ENCODE results near the gene SUSD5. TPM values are rescaled to one million over a fixed set of nuclear protein-coding genes. Genes with fewer than 3 reads are reported as not detected.

Gene SUSD5
- total RNA-seq, 1 donor from 2014 or later: 2.0 TPM

- Mint-ChIP-seq H3K27me3 (ENCODE audit: unreplicated experiment) (peaks cover 1% of the 10 kb centered on the region), H3K9me3 (ENCODE audit: unreplicated experiment) (peaks cover 2% of the 10 kb centered on the region), H3K27ac (ENCODE audit: unreplicated experiment) (no peak overlapping the region), H3K36me3 (ENCODE audit: unreplicated experiment) (no peaks in the 10 kb centered on the region), H3K4me1 (ENCODE audit: low read depth, unreplicated experiment) (no peaks in the 10 kb centered on the region), H3K4me3 (ENCODE audit: unreplicated experiment) (no peak overlapping the region)
- TF ChIP-seq CTCF (IDR thresholded peaks at IDR 0.05; ENCODE audit: partially characterized antibody, unreplicated experiment): no peak
- no peak for DNase-seq
These were observed 115.6 kb downstream of the SUSD5 start for GRCh38 chr3:33103034-33103433.

GRCh38 chr3:33100229-33100628 lies 118.4 kb downstream of the SUSD5 start:
- Mint-ChIP-seq H3K4me3 (ENCODE audit: unreplicated experiment) (no peak overlapping the region), H3K27me3 (ENCODE audit: unreplicated experiment) (peaks cover 5% of the 10 kb centered on the region), H3K9me3 (ENCODE audit: unreplicated experiment) (peaks cover 5% of the 10 kb centered on the region), H3K4me1 (ENCODE audit: low read depth, unreplicated experiment) (peaks cover 7% of the 10 kb centered on the region), H3K36me3 (ENCODE audit: unreplicated experiment) (no peaks in the 10 kb centered on the region), H3K27ac (ENCODE audit: unreplicated experiment) (no peak overlapping the region)
- no peak for TF ChIP-seq CTCF (IDR thresholded peaks at IDR 0.05; ENCODE audit: partially characterized antibody, unreplicated experiment)
- no peak for DNase-seq

Other genes starting within 250 kb of the SUSD5 start
- 33.0 TPM for gene GLB1, start 121.7 kb downstream of the SUSD5 start, total RNA-seq (ENCODE audit: unreplicated experiment)
- gene TMPPE, start 121.7 kb downstream of the SUSD5 start, total RNA-seq (ENCODE audit: unreplicated experiment): 7.7 TPM
- 43.2 TPM for gene CRTAP, start 104.8 kb downstream of the SUSD5 start, total RNA-seq (ENCODE audit: unreplicated experiment)
- gene FBXL2, start 58.6 kb upstream of the SUSD5 start, total RNA-seq (ENCODE audit: unreplicated experiment): 21.4 TPM
- 69.9 TPM for gene UBP1, start 221.6 kb upstream of the SUSD5 start, total RNA-seq (ENCODE audit: unreplicated experiment)

All from glutamatergic neuron (in vitro differentiated cells).